Mononuclear cell (primary cell): Measurements from ENCODE around the gene PLXNA2. TPM values are rescaled to one million over a fixed set of nuclear protein-coding genes. Genes with fewer than 3 reads are reported as not detected.

ENCODE experiments used
- H3K27me3 ChIP-seq: 2 replicates; pipeline ENCODE4 v1.6.0; 2011; ENCODE audit warnings: low read length, control low read depth; ENCODE audit not compliant: insufficient read depth
- H3K4me1 ChIP-seq: 2 replicates; pipeline ENCODE4 v1.5.1; 2011; ENCODE audit warnings: mild to moderate bottlenecking, low read length, control low read depth; ENCODE audit not compliant: insufficient read depth
- H3K4me3 ChIP-seq: 2 replicates; pipeline ENCODE4 v1.5.1; 2011; ENCODE audit warnings: mild to moderate bottlenecking, low read length, moderate library complexity
- H3K9me3 ChIP-seq: 2 replicates; pipeline ENCODE4 v1.5.1; 2011; ENCODE audit warnings: low read depth, mild to moderate bottlenecking, control low read depth, low read length
- total RNA-seq: library from RNA; depleted of rRNA; stranded (reverse); fragments of >200 nt; gene quantifications from one replicate; pipeline ENCODE4 v1.2.3, GENCODE V29; 2012

The PLXNA2 gene
- total RNA-seq, 1 donor = 2.6 TPM

DNA sequence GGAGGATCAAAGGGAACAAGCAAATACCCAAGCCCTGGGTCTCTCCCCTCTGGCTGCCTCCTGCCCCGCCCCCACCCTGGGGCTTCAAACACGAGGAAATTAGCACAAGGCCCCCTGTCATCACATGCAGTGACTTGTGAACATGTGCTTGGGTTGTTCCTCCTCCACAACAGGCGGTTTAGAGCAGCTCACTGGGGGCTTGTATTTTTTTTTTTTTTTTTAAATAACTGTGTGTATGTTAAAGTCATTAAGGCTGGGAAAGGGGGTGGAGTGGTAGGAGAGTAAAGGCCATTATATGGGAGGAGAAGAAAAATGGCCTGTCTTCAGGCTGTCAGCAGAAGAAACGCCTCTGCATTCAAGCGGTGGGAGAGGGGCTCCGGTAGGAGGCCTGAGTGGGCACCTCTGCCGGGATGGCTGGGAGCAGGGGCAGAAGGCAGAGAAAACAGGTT lies 64.2 kb downstream of the PLXNA2 start:
- Histone ChIP-seq H3K4me1 (peaks cover 8% of the 10 kb centered on the region), H3K4me3 (no peak overlapping the region), H3K27me3 (no peaks in the 10 kb centered on the region), H3K9me3 (no peaks in the 10 kb centered on the region)

DNA sequence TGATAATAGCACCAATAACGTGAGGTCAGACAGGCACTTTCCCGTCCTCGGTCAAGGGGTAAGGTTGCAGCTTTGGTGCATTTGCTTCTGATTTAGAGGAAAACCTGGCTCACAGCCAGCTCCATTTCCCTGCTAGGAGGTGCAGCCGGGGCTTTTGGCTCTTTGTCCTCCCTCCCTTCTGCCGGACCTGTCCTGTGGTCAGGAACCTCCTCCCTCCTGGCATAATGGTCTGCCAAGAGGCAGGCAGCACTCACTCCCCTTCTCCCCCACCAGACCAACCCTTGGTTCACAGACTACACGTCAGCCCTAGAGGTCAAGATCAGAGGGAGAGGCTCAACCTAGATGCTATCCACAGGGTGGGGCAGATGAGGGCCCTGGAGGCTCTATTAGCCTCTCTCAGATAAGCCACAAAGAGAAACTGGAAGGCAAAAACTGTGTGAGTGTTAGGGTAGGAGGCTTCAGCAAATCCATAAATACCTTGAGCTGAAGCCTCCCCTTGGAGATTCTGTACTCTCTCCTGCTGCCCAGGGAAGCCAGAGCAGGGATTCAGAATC lies 64.8 kb downstream of the PLXNA2 start:
- peaks cover 2% of the 10 kb centered on the region for H3K4me1 ChIP-seq
- H3K9me3 ChIP-seq = no peaks in the 10 kb centered on the region
- H3K4me3 ChIP-seq = no peak overlapping the region
- no peaks in the 10 kb centered on the region for H3K27me3 ChIP-seq

DNA sequence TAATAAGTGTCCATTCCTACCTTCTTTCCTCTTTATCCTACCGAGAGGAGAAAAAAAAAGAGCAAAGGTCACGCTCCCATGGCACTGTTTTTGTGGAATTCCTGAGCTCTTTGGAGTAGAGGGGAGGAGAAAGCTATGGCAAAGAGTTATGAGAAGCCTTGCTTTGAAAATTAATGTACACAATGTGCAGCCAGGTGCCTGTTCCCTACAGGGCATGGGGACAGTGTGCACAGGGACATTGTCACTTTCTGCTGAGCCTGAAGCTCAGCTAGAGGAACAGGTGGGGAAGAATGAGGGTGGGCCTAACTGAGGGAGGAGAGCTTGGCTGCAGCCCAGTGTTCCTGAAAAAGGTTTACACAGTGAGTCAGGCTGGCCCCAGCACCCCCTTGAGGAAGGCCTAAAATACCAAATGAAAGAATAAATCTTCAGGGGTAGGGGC lies 66.1 kb downstream of the PLXNA2 start:
- no peaks in the 10 kb centered on the region for H3K27me3 ChIP-seq
- no peak overlapping the region for H3K4me3 ChIP-seq
- no peaks in the 10 kb centered on the region for H3K9me3 ChIP-seq
- no peaks in the 10 kb centered on the region for H3K4me1 ChIP-seq

DNA sequence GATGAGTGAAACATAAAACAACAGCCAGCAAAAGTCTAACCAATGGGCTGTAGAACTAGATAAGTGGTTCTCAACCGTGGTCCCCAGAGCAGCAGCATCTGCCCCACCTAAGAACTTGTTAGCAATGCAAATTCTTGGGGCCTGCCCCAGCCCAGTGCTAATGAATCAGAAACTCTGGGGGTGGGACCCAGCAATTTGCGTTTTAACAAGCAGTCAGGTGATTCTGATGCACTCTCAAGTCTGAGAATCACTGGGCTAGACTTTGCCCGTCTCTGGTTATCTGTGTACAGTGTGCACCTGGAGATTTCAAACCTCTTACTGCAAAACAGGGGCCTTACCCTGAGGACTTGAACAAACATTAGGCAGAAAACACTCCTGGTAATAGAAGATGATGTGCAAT lies 66.5 kb downstream of the PLXNA2 start:
- Histone ChIP-seq H3K9me3 (no peaks in the 10 kb centered on the region), H3K4me1 (no peaks in the 10 kb centered on the region), H3K4me3 (no peak overlapping the region), H3K27me3 (no peaks in the 10 kb centered on the region)

DNA sequence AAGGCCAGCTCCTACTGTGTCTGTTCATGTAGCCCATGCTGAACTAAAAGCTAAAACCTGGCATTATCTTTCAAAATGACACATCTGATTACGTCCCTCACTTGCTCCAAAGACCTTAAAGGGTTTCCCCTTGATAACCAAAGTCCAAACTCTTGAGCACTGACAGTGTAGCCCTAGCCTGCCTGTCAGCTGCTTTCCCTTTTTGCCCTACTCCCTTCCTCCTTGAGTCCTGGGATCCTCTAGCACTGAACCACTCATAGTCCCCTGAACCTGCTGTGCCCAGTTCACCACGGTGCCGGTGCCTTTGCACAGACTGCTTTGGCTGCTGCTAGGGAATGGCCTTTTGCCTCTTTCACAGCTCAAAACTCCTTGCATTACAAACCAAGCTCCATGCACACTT lies 67.5 kb downstream of the PLXNA2 start:
- Histone ChIP-seq H3K9me3 (no peaks in the 10 kb centered on the region), H3K4me1 (no peaks in the 10 kb centered on the region), H3K4me3 (no peak overlapping the region), H3K27me3 (no peaks in the 10 kb centered on the region)

DNA sequence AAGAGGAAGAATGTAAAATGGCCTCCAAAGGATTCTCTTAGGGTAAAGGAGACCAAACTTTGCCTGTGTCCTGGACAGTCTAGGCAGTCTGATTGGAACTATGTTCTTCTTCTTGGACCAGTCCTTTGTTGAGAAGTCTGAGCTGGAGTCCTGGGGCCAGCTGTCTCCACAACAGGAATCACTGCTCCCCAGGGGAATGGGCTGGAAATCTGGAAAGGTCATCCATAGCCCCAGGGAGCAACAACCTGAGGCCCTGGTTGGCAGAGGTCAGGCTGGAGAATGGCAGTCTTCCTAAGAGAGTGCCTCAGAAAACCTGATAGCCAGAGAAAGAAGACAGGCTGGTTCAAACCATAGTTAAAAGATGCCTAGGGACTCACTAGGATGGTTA lies 68.7 kb downstream of the PLXNA2 start:
- H3K4me3 ChIP-seq = no peak overlapping the region
- H3K27me3 ChIP-seq = no peaks in the 10 kb centered on the region
- H3K9me3 ChIP-seq = no peaks in the 10 kb centered on the region
- H3K4me1 ChIP-seq = no peaks in the 10 kb centered on the region

DNA sequence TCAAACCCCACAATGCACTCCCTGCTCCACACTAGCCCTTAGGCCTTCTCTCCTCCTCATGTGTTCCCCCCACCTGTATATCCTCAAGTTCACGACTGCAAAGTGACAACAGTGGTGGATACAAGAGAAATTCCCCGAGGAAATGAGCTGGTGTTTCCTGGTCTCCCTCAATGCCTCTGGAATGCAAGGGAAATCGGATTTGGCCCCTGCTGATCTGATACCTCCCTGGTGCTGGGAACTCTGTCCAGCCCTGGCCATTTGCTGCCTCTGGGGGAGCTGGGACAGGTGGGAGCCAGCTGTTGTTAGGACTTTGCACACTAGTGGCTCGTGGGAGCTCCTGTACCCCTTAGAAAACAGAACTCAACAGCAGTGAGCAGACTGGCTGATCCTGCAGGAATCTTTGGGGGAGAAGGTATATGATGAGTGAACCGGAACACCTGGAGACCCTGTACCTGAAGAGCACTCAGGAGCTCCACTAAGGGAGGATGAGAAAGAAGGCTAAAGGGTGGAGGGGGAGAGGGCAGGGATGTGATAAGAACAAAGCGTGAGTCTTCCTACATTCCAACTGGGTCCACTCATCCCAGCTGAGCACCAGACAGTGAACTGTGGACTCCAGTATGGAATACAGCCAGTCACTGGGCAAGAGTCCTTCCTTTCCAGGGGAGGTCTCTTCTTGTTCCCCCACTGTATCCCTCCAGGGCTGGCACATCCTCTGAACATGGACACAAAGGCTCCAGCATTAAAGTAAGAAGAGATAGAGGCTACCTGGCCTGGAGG lies 69.3 kb downstream of the PLXNA2 start:
- Histone ChIP-seq H3K27me3 (no peaks in the 10 kb centered on the region), H3K4me1 (no peaks in the 10 kb centered on the region), H3K9me3 (no peaks in the 10 kb centered on the region), H3K4me3 (no peak overlapping the region)

DNA sequence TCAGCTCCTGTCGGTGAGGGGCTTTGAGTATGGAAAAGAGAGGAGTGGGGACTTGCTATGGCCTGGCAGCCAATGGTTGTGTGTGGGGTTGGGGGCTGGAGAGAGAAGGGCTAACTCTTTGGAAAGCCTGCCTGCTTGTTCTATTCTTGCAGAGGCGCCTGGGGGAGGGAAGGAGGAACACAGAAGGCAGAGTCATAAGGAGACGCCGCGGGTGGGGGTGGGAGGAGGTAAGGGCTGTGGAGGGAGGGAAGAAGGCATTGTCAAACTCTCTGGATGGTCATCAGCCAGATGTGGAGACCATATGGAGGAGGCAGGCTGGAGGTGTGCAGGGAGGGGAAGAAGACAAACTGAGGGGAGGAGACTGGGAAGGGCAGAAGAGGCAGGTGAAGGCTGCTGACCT lies 70.0 kb downstream of the PLXNA2 start:
- no peaks in the 10 kb centered on the region for H3K9me3 ChIP-seq
- no peaks in the 10 kb centered on the region for H3K27me3 ChIP-seq
- no peaks in the 10 kb centered on the region for H3K4me1 ChIP-seq
- no peak overlapping the region for H3K4me3 ChIP-seq

DNA sequence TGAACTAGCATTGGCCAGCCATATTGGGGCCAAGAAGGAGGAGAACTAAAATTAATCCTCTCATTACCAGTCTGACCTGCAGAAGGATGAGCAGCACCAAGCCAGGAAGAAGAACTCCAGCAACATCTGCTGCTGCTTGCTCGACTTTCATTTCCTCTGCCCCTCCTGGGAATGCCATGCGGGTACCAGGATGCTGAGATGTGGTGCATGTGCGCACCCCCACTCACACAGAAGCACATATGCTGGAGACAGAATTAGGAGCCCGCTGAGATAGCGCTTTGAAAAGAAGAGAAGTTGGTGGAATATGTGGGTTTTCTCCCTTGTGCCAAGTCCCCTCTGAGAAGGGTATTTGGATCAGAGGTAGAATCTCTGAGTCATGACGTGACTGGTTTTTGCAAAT lies 70.4 kb downstream of the PLXNA2 start:
- Histone ChIP-seq H3K4me1 (no peaks in the 10 kb centered on the region), H3K4me3 (no peak overlapping the region), H3K9me3 (no peaks in the 10 kb centered on the region), H3K27me3 (no peaks in the 10 kb centered on the region)

DNA sequence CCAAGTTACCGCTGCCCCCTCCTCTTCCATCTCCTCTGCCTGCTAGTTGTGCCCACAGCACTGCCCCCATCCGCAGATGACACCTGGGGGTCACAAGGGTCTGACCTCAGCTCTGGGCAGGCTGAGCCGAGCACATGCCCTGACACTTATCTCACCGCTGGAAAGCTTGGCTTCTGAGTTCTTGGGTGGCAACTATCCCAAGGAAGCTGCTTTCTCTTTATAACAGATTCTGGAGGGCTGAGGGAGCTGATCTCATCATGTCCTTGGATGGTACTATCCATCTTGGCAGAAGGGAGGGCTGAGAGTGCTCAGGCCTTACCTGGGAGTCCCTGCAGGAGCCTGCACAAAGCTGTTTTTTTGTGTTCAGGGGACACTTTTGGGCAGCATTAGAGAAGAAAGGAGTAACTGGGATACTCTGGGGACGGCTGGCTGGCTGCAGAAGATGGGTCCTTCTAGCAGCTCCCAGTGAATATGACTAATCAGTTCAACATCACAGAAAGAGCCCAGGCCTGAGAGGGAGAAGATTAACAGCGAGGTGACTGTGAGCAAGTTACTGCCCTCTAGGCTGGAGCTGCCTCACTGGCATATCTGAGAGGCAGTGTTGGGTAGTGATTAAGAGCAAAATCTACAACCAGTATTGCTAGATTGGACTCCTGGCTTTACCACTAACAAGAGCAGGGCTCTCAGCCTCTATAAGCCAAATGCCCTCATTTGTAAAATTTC lies 71.6 kb downstream of the PLXNA2 start:
- H3K27me3 ChIP-seq = no peaks in the 10 kb centered on the region
- H3K4me1 ChIP-seq = no peaks in the 10 kb centered on the region
- H3K9me3 ChIP-seq = no peaks in the 10 kb centered on the region
- H3K4me3 ChIP-seq = no peak overlapping the region

DNA sequence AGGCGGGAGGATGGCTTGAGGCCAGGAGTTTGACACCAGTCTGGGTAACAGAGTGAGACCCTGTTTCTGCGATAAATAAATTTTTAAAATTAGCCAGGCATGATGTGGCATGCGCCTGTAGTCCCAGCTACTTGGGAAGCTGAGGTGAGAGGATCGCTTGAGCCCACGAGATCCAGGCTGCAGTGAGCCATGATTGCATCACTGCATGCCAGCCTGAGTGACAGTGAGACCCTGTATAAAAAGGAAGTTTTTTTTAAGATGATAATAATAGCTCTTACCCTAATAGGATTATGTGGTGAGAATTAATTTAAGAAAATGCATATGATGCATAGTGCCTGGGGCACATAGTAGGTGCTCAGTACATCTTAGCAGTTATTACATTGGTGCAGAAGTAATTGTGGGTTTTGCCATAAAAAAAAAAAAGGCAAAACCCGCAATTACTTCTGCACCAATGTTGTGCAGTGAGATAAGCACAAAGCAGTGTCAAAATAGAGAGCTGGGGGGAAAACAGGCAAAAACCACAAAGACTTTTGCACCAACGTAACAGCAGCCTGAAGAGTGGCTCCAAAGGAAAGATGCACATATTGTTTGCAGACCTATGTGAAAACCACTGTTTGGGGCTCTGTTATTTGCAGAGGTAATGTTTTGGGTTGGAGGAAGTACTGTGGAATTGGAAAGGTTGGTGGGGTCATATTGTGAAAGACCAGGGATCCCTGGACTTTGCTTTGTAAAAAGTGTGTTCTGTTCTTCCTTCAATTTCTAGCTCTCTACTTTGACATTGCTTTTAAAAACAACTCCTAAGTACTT lies 72.4 kb downstream of the PLXNA2 start:
- Histone ChIP-seq H3K9me3 (no peaks in the 10 kb centered on the region), H3K4me3 (no peak overlapping the region), H3K27me3 (no peaks in the 10 kb centered on the region), H3K4me1 (no peaks in the 10 kb centered on the region)

DNA sequence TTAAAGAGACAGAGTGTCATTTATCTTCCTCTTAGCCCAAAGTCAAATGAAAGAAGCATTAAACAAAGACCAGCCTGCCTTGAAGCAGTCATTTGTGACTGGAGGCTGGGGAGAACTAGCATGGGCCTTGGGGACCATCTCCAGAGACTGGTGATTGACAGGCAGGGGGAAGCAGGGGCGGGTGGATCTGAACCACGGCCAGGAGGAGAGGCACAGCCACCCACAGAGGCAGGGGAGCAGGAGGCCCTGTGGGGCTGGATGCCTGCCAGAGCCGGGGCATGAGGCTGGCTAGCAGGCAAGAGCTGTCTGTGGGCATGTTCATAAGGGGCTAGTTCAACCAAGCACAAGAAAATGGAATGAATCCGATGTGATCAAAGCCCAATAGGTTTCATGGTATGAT lies 73.9 kb downstream of the PLXNA2 start:
- Histone ChIP-seq H3K9me3 (no peaks in the 10 kb centered on the region), H3K27me3 (no peaks in the 10 kb centered on the region), H3K4me3 (no peak overlapping the region), H3K4me1 (no peaks in the 10 kb centered on the region)

DNA sequence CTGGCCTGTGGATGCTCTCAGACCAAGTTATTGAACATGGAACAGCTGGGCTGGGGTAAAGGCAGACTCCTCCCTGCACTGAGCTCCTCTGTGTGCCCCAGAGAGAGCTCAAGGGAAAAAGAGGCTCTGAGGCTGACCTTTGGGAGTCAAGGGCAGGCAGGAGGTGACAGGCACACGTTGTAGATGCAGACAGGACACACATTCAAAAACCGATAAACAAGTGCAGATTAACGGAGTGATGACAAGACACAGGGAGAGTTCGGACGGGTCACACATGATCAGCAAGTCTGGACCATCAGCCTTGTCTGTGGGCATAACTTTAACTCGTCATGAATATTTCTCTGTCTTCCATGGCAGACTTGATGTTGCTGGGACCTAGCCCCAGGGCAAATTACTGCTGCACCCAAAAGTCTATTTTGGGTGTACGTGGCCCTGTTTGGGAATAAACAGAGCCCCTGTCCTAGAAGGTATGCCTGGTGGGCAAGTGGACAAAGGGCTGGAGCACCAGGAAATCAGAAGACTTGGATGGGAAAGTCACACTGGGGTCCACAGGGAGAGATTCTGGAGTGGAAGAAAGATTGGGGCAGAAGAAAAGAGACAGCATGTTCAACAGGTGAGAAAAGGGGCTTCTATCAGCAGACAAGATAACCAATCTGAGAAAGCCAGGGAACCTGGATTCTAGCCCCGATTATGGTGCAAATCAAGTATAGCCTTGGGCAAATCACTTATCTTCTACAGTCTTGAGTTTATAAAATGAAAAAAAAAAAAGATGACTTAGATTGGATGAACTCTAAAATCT lies 74.9 kb downstream of the PLXNA2 start:
- H3K27me3 ChIP-seq = peaks cover 4% of the 10 kb centered on the region
- H3K9me3 ChIP-seq = no peaks in the 10 kb centered on the region
- no peaks in the 10 kb centered on the region for H3K4me1 ChIP-seq
- no peak overlapping the region for H3K4me3 ChIP-seq

DNA sequence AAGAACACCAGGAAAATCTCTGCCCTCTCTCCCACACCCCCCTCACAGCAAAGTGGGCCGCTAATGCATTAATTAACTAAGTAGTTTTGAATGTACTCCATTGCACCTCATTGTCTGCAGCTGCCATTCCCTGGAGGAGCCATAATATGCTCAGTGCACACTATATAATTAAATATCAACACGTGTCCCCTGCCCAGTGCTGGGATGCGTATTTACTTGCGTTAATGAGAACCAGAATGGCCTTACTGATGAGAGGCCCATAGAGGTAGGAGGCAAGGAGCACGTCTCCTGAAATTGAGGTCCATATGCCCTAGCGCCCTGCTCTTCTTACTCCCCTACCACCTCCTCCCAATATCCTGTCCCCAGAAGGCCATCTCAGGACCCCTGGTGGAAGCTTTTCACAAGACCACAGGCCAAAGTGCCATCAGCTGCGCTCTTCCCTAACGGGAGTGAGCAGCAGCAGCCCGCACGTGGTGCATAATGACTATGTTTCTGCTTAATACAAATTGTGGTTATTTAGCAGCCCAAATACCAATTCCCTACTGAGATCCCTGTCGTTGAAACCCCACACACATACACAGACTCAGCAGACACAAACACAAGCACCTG lies 76.8 kb downstream of the PLXNA2 start:
- H3K27me3 ChIP-seq = peaks cover 7% of the 10 kb centered on the region

More for the DNA sequence above, 76.8 kb downstream of the PLXNA2 start:
- Histone ChIP-seq H3K9me3 (no peaks in the 10 kb centered on the region), H3K4me1 (no peaks in the 10 kb centered on the region), H3K4me3 (no peak overlapping the region)
